HG03439 (cell line): ENCODE data around the gene FBXO40.
A peak's percentile ranks its signal among the peaks of the same experiment; 100 is the strongest.

Experiments
- ATAC-seq: cut with Tn5 transposase; IDR thresholded peaks from one replicate; pipeline ENCODE4 v1.9.1; 2021; ENCODE audit warnings: mild to moderate bottlenecking, moderate library complexity; ENCODE audit not compliant: unreplicated experiment

The FBXO40 gene

GRCh38 chr3:121619691-121620090, 26.5 kb downstream of the FBXO40 start:
- no peak for ATAC-seq

- ATAC-seq = no peak
Observed at GRCh38 chr3:121621491-121621890, 28.3 kb downstream of the FBXO40 start.

GRCh38 chr3:121624147-121624899, 31.1 kb downstream of the FBXO40 start:
- ATAC-seq = no peak

GRCh38 chr3:121626495-121626894, 33.3 kb downstream of the FBXO40 start:
- ATAC-seq = no peak

- ATAC-seq = no peak
Observed at GRCh38 chr3:121627211-121627610, 34.0 kb downstream of the FBXO40 start.

GRCh38 chr3:121627622-121628021, 34.4 kb downstream of the FBXO40 start:
- ATAC-seq = no peak

- ATAC-seq = no peak
Observed at GRCh38 chr3:121629601-121630000, 36.4 kb downstream of the FBXO40 start.

GRCh38 chr3:121630355-121630754, 37.2 kb downstream of the FBXO40 start:
- no peak for ATAC-seq

GRCh38 chr3:121637922-121638321, 44.7 kb downstream of the FBXO40 start:
- ATAC-seq = no peak

- ATAC-seq = no peak
Observed at GRCh38 chr3:121641127-121641526, 47.9 kb downstream of the FBXO40 start.

- ATAC-seq = no peak
Observed at GRCh38 chr3:121642601-121643314, 49.6 kb downstream of the FBXO40 start.

GRCh38 chr3:121645054-121645453, 51.9 kb downstream of the FBXO40 start:
- ATAC-seq = no peak

- no peak for ATAC-seq
Observed at GRCh38 chr3:121648219-121648958, 55.2 kb downstream of the FBXO40 start.

GRCh38 chr3:121649645-121650044, 56.5 kb downstream of the FBXO40 start:
- ATAC-seq = no peak

- ATAC-seq = no peak
Observed at GRCh38 chr3:121651684-121652083, 58.5 kb downstream of the FBXO40 start.

- peak; percentile 48 for ATAC-seq
Observed at GRCh38 chr3:121654493-121655385, 61.6 kb downstream of the FBXO40 start.

- no peak for ATAC-seq
Observed at GRCh38 chr3:121658716-121659435, 65.7 kb downstream of the FBXO40 start.

GRCh38 chr3:121659586-121659985, 66.4 kb downstream of the FBXO40 start:
- no peak for ATAC-seq

- ATAC-seq = peak; percentile 77
Observed at GRCh38 chr3:121660356-121661171, 67.4 kb downstream of the FBXO40 start, which contains the start of gene HCLS1. Gene HCLS1, minus strand, starts transcription at chr3:121660903. Its CDS starts 2,556 bp downstream, at chr3:121658347.
